WTC11 (cell line): ENCODE data around the gene FOXP4. TPM values are rescaled to one million over a fixed set of nuclear protein-coding genes. Genes with fewer than 3 reads are reported as not detected.

Experiments used
- ATAC-seq: fragments of 200-7000 bp; cut with Tn5 transposase; 2 replicates; pipeline ENCODE4 v1.10.0; 2021; ENCODE audit warnings: mild to moderate bottlenecking, moderate library complexity
- CTCF ChIA-PET: fragments of 300-600 bp; sonication (Branson Sonifier 250); formaldehyde crosslinking; loops from one replicate; lab custom pipeline; 2021; ENCODE audit warnings: antibody characterized with exemption; lab: Charles Lee
- POLR2A ChIA-PET: fragments of 350-600 bp; sonication (Branson Sonifier 250); formaldehyde crosslinking; loops from one replicate; lab custom pipeline; 2021; ENCODE audit warnings: antibody characterized with exemption; lab: Charles Lee
- DNase-seq: peaks from one replicate; pipeline ENCODE4 v3.0.0; 2021; ENCODE audit warnings: low spot score
- H3K27ac Mint-ChIP-seq: 2 replicates; pipeline ENCODE4 v1.8.0; 2021; ENCODE audit warnings: mixed read lengths
- H3K27me3 Mint-ChIP-seq: 2 replicates; pipeline ENCODE4 v1.8.0; 2021; ENCODE audit warnings: low read depth, mild to moderate bottlenecking, moderate library complexity, mixed read lengths
- H3K36me3 Mint-ChIP-seq: 2 replicates; pipeline ENCODE4 v1.8.0; 2021; ENCODE audit warnings: mixed read lengths
- H3K4me1 Mint-ChIP-seq: 2 replicates; pipeline ENCODE4 v1.8.0; 2022; ENCODE audit warnings: mixed read lengths
- H3K4me3 Mint-ChIP-seq: 2 replicates; pipeline ENCODE4 v1.8.0; 2021; ENCODE audit warnings: mild to moderate bottlenecking, moderate library complexity, mixed read lengths
- H3K9me3 Mint-ChIP-seq: 2 replicates; pipeline ENCODE4 v1.8.0; 2021; ENCODE audit warnings: mixed read lengths
- CBFB ChIP-seq: sonication (generic); formaldehyde crosslinking; IDR thresholded peaks from 2 replicates; pipeline ENCODE4 v1.8.1; 2022; ENCODE audit warnings: mild to moderate bottlenecking, low read depth, missing genetic modification reagents
- ETV6 ChIP-seq: sonication (generic); formaldehyde crosslinking; IDR thresholded peaks from 2 replicates; pipeline ENCODE4 v1.8.1; 2022; ENCODE audit warnings: mild to moderate bottlenecking, missing genetic modification reagents
- FOXP1 ChIP-seq: sonication (generic); formaldehyde crosslinking; IDR thresholded peaks from 2 replicates; pipeline ENCODE4 v1.8.0; 2022; ENCODE audit warnings: missing genetic modification reagents, mild to moderate bottlenecking, moderate library complexity, borderline replicate concordance
- GTF2I ChIP-seq: fragments of 250-450 bp; sonication (Bioruptor Pico); conservative IDR thresholded peaks from 2 replicates; pipeline ENCODE4 v1.4.0; 2021; ENCODE audit warnings: mild to moderate bottlenecking
- MXD4 ChIP-seq: fragments of 250-450 bp; sonication (Bioruptor Pico); IDR thresholded peaks from 2 replicates; pipeline ENCODE4 v1.8.0; 2021; ENCODE audit warnings: mild to moderate bottlenecking, moderate library complexity, borderline replicate concordance
- NFYB ChIP-seq: sonication (generic); formaldehyde crosslinking; conservative IDR thresholded peaks from 2 replicates; pipeline ENCODE4 v1.8.0; 2022; ENCODE audit warnings: low read depth, missing genetic modification reagents
- TEAD1 ChIP-seq: sonication (generic); formaldehyde crosslinking; IDR thresholded peaks from 2 replicates; pipeline ENCODE4 v1.8.0; 2022; ENCODE audit warnings: mild to moderate bottlenecking, missing genetic modification reagents
- TEAD4 ChIP-seq: sonication (generic); formaldehyde crosslinking; IDR thresholded peaks from 2 replicates; pipeline ENCODE4 v1.8.0; 2022; ENCODE audit warnings: mild to moderate bottlenecking, missing genetic modification reagents
- ZNF232 ChIP-seq: sonication (generic); formaldehyde crosslinking; IDR thresholded peaks from 2 replicates; pipeline ENCODE4 v1.8.0; 2022; ENCODE audit warnings: mild to moderate bottlenecking, missing genetic modification reagents
- ZNF317 ChIP-seq: sonication (generic); formaldehyde crosslinking; IDR thresholded peaks from 2 replicates; pipeline ENCODE4 v1.8.1; 2023; ENCODE audit warnings: low read depth, mild to moderate bottlenecking, moderate library complexity, missing genetic modification reagents, borderline replicate concordance
- ZNF671 ChIP-seq: fragments of 250-450 bp; sonication (Bioruptor Pico); IDR thresholded peaks from 2 replicates; pipeline ENCODE4 v1.8.0; 2021; ENCODE audit warnings: mild to moderate bottlenecking
- total RNA-seq: library from RNA; stranded (reverse); gene quantifications from 3 replicates; pipeline ENCODE4 v1.2.3, GENCODE V29; 2021
- TF ChIP-seq, protein P1 (sequence below): fragments of 200-600 bp; IDR thresholded peaks from 2 replicates; pipeline ENCODE4 v1.8.0; 2022; ENCODE audit warnings: antibody characterized with exemption
- TF ChIP-seq, protein P2 (sequence below): sonication (generic); formaldehyde crosslinking; IDR thresholded peaks from 2 replicates; pipeline ENCODE4 v1.8.1; 2023; ENCODE audit warnings: mild to moderate bottlenecking, missing genetic modification reagents
- TF ChIP-seq, protein P3 (sequence below): fragments of 250-450 bp; sonication (Bioruptor Pico); IDR thresholded peaks from 2 replicates; pipeline ENCODE4 v1.9.0; 2021; ENCODE audit warnings: moderate library complexity, mild to moderate bottlenecking, inconsistent platforms, borderline replicate concordance
- TF ChIP-seq, protein P4 (sequence below): sonication (generic); formaldehyde crosslinking; IDR thresholded peaks from 2 replicates; pipeline ENCODE4 v1.8.1; 2023; ENCODE audit warnings: mild to moderate bottlenecking, moderate library complexity, missing genetic modification reagents
- TF ChIP-seq, protein P5 (sequence below): sonication (generic); formaldehyde crosslinking; IDR thresholded peaks from 2 replicates; pipeline ENCODE4 v1.8.0; 2022; ENCODE audit warnings: mild to moderate bottlenecking, missing genetic modification reagents
- TF ChIP-seq, protein P6 (sequence below): sonication (generic); formaldehyde crosslinking; IDR thresholded peaks from 2 replicates; pipeline ENCODE4 v1.8.1; 2022; ENCODE audit warnings: mild to moderate bottlenecking, moderate library complexity, missing genetic modification reagents
- TF ChIP-seq, protein P7 (sequence below): sonication (generic); formaldehyde crosslinking; IDR thresholded peaks from 2 replicates; pipeline ENCODE4 v1.8.0; 2022; ENCODE audit warnings: mild to moderate bottlenecking, missing genetic modification reagents

FOXP4 gene
- total RNA-seq, 1 experiment from 2014 or later: 36.6 TPM

DNA sequence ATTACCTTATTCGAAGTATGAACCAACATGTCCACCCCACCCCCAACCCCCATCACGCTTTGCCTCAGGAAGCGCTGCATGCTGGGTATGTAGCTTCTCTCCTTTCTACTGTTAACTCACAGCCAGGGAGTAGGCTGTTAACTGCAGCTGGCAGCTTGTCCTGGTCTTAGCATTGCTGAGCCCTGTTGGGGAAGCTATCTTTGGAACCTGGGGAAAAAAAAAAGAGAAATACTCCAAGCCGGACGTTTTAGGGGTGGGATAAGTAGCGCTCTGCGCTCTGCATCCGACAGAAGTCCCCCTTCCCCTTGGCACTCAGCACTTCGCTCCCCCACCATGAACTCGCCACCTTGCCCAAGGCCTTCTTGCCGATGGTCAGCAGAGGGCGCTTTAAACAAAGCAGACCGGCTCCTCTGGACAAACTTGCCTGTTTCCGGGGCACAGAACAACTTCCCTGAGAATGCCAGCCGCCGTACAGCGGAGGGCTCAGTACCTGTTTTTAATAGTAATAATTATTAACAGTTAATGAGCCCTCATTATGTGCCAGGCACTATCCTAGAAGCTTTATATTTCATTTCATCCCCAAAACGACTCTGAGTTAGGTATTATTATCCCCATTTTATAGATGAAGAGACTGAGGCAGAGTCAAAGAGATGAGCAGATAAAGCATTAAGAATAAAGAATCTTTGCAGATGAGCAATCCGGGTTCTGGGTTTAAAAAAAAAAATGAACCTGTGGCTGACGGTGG is 56.9 kb downstream of the FOXP4 start:
- ATAC-seq (peak; percentile 66), DNase-seq (peak; percentile 88)
- Mint-ChIP-seq H3K4me3 (peak overlapping the region; percentile 61), H3K9me3 (no peaks in the 10 kb centered on the region), H3K27me3 (no peaks in the 10 kb centered on the region), H3K27ac (no peak overlapping the region), H3K4me1 (peaks cover 36% of the 10 kb centered on the region), H3K36me3 (no peaks in the 10 kb centered on the region)
- TF ChIP-seq, protein P1, sequence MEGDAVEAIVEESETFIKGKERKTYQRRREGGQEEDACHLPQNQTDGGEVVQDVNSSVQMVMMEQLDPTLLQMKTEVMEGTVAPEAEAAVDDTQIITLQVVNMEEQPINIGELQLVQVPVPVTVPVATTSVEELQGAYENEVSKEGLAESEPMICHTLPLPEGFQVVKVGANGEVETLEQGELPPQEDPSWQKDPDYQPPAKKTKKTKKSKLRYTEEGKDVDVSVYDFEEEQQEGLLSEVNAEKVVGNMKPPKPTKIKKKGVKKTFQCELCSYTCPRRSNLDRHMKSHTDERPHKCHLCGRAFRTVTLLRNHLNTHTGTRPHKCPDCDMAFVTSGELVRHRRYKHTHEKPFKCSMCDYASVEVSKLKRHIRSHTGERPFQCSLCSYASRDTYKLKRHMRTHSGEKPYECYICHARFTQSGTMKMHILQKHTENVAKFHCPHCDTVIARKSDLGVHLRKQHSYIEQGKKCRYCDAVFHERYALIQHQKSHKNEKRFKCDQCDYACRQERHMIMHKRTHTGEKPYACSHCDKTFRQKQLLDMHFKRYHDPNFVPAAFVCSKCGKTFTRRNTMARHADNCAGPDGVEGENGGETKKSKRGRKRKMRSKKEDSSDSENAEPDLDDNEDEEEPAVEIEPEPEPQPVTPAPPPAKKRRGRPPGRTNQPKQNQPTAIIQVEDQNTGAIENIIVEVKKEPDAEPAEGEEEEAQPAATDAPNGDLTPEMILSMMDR: peak; percentile 79
- TF ChIP-seq MXD4 (CRISPR knock-in tag): no peak
- TF ChIP-seq, protein P2, sequence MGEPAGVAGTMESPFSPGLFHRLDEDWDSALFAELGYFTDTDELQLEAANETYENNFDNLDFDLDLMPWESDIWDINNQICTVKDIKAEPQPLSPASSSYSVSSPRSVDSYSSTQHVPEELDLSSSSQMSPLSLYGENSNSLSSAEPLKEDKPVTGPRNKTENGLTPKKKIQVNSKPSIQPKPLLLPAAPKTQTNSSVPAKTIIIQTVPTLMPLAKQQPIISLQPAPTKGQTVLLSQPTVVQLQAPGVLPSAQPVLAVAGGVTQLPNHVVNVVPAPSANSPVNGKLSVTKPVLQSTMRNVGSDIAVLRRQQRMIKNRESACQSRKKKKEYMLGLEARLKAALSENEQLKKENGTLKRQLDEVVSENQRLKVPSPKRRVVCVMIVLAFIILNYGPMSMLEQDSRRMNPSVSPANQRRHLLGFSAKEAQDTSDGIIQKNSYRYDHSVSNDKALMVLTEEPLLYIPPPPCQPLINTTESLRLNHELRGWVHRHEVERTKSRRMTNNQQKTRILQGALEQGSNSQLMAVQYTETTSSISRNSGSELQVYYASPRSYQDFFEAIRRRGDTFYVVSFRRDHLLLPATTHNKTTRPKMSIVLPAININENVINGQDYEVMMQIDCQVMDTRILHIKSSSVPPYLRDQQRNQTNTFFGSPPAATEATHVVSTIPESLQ (CRISPR knock-in tag): no peak
- TF ChIP-seq, protein P3, sequence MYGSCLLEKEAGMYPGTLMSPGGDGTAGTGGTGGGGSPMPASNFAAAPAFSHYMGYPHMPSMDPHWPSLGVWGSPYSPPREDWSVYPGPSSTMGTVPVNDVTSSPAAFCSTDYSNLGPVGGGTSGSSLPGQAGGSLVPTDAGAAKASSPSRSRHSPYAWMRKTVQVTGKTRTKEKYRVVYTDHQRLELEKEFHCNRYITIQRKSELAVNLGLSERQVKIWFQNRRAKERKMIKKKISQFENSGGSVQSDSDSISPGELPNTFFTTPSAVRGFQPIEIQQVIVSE (CRISPR knock-in tag): peak; percentile 45; the same call in 1 of the 2 replicates
- 0 out of 2 replicates have a peak, but pooled peaks have one; percentile 44 for TF ChIP-seq ZNF232 (CRISPR knock-in tag)
- TF ChIP-seq, protein P4, sequence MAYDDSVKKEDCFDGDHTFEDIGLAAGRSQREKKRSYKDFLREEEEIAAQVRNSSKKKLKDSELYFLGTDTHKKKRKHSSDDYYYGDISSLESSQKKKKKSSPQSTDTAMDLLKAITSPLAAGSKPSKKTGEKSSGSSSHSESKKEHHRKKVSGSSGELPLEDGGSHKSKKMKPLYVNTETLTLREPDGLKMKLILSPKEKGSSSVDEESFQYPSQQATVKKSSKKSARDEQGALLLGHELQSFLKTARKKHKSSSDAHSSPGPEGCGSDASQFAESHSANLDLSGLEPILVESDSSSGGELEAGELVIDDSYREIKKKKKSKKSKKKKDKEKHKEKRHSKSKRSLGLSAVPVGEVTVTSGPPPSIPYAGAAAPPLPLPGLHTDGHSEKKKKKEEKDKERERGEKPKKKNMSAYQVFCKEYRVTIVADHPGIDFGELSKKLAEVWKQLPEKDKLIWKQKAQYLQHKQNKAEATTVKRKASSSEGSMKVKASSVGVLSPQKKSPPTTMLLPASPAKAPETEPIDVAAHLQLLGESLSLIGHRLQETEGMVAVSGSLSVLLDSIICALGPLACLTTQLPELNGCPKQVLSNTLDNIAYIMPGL (CRISPR knock-in tag): 0 out of 2 replicates have a peak, but pooled peaks have one; percentile 18
- 0 out of 2 replicates have a peak, but pooled peaks have one; percentile 58 for TF ChIP-seq TEAD1 (CRISPR knock-in tag)
- no peak for TF ChIP-seq TEAD4
- TF ChIP-seq ETV6 (CRISPR knock-in tag): no peak
- TF ChIP-seq, protein P5, sequence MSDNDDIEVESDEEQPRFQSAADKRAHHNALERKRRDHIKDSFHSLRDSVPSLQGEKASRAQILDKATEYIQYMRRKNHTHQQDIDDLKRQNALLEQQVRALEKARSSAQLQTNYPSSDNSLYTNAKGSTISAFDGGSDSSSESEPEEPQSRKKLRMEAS (CRISPR knock-in tag): 0 out of 2 replicates have a peak, but pooled peaks have one; percentile 19
- TF ChIP-seq NFYB: no peak
- peak; percentile 76 for TF ChIP-seq GTF2I (CRISPR knock-in tag)
- CTCF ChIA-PET: interaction anchor here (0.5 to 5.8 kb wide), 57 partner anchors 11 to 270 kb away, joined by 3 to 144 read pairs (median 5); partner anchors contain the start of genes MDFI, TFEB and TOMM6
- POLR2A ChIA-PET: interaction anchor here (1.0 to 1.4 kb wide), 3 partner anchors 78 to 235 kb away, joined by 4 to 8 read pairs (median 7); no protein-coding TSS in a partner anchor

DNA sequence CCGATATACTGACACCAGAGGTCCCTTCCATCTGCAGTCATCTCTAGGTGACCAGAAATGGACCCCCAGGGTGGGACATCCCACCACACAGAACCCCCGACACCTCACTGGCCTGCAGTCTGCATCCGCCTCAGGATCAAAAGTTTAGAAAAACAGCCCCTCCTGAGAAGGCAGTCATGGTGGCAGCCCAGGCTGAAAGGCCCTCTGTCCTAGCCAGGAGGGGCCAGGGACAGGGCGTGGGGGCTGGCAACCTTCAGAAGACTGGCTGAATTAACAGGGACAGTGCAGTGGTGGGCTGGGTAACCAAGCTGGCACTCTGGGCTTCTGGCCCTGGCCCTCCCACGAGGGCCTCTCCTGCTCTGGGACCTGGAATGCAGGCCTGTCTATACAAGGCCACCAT is 57.8 kb downstream of the FOXP4 start:
- ChIA-PET CTCF (interaction anchor here (1.0 to 5.8 kb wide), 4 partner anchors 69 to 81 kb away, joined by 3 to 144 read pairs (median 21); no protein-coding TSS in a partner anchor), POLR2A (no interaction called here)
- TF ChIP-seq ZNF671 (CRISPR knock-in tag) (no peak), FOXP1 (CRISPR knock-in tag) (no peak), ZNF317 (CRISPR knock-in tag) (no peak), CBFB (no peak)
- TF ChIP-seq, protein P6, sequence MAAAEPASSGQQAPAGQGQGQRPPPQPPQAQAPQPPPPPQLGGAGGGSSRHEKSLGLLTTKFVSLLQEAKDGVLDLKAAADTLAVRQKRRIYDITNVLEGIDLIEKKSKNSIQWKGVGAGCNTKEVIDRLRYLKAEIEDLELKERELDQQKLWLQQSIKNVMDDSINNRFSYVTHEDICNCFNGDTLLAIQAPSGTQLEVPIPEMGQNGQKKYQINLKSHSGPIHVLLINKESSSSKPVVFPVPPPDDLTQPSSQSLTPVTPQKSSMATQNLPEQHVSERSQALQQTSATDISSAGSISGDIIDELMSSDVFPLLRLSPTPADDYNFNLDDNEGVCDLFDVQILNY (CRISPR knock-in tag): no peak
- TF ChIP-seq, protein P7, sequence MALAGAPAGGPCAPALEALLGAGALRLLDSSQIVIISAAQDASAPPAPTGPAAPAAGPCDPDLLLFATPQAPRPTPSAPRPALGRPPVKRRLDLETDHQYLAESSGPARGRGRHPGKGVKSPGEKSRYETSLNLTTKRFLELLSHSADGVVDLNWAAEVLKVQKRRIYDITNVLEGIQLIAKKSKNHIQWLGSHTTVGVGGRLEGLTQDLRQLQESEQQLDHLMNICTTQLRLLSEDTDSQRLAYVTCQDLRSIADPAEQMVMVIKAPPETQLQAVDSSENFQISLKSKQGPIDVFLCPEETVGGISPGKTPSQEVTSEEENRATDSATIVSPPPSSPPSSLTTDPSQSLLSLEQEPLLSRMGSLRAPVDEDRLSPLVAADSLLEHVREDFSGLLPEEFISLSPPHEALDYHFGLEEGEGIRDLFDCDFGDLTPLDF (CRISPR knock-in tag): no peak
- TF ChIP-seq, protein P1: no peak
- H3K4me1 Mint-ChIP-seq: peaks cover 32% of the 10 kb centered on the region
- H3K4me3 Mint-ChIP-seq: no peak overlapping the region
- no peaks in the 10 kb centered on the region for H3K27me3 Mint-ChIP-seq
- no peaks in the 10 kb centered on the region for H3K9me3 Mint-ChIP-seq
- ATAC-seq (no peak), DNase-seq (no peak)
- no peak overlapping the region for H3K27ac Mint-ChIP-seq
- H3K36me3 Mint-ChIP-seq: no peaks in the 10 kb centered on the region
